MM.1S (cell line): ENCODE data around the gene ZPR1.

ENCODE experiments used
- DNase-seq: peaks from one replicate; pipeline ENCODE4 v3.0.0-alpha.2; 2015
- H2AFZ ChIP-seq: fragments of 300-600 bp; sonication (generic); 2 replicates; pipeline ENCODE4 v1.6.0; 2016; ENCODE audit warnings: antibody characterized with exemption, low read length
- H3F3A ChIP-seq: fragments of 300-600 bp; sonication (generic); 2 replicates; pipeline ENCODE4 v1.6.1; 2016; ENCODE audit warnings: mild to moderate bottlenecking, antibody characterized with exemption, low read length, moderate library complexity, mixed read lengths; ENCODE audit not compliant: insufficient read depth
- H3K27ac ChIP-seq: fragments of 300-600 bp; sonication (generic); 2 replicates; pipeline ENCODE4 v1.5.1; 2016; ENCODE audit warnings: mild to moderate bottlenecking, low read length
- H3K27me3 ChIP-seq: fragments of 300-600 bp; sonication (generic); replicated peaks from 2 replicates; pipeline ENCODE4 v1.6.0; 2016; ENCODE audit warnings: low read length; ENCODE audit not compliant: insufficient read depth
- H3K36me3 ChIP-seq: fragments of 300-600 bp; sonication (generic); replicated peaks from 2 replicates; pipeline ENCODE4 v1.6.1; 2016; ENCODE audit warnings: mild to moderate bottlenecking, low read length, mixed read lengths; ENCODE audit not compliant: insufficient read depth
- H3K4me1 ChIP-seq: fragments of 300-600 bp; sonication (generic); 2 replicates; pipeline ENCODE4 v1.6.1; 2016; ENCODE audit warnings: low read length, mixed read lengths
- H3K4me2 ChIP-seq: fragments of 300-600 bp; sonication (generic); 2 replicates; pipeline ENCODE4 v1.6.0; 2016; ENCODE audit warnings: low read depth, low read length
- H3K4me3 ChIP-seq: fragments of 300-600 bp; sonication (generic); 2 replicates; pipeline ENCODE4 v1.5.1; 2016; ENCODE audit warnings: low read length, mixed read lengths
- H3K79me2 ChIP-seq: fragments of 300-600 bp; sonication (generic); 2 replicates; pipeline ENCODE4 v1.6.1; 2016; ENCODE audit warnings: mixed run types, low read length, mixed read lengths
- H3K9ac ChIP-seq: fragments of 300-600 bp; sonication (generic); 2 replicates; pipeline ENCODE4 v1.6.1; 2016; ENCODE audit warnings: low read length, mixed read lengths
- H3K9me2 ChIP-seq: fragments of 300-600 bp; sonication (generic); replicated peaks from 2 replicates; pipeline ENCODE4 v1.6.1; 2016; ENCODE audit warnings: mild to moderate bottlenecking, low read length, mixed read lengths; ENCODE audit not compliant: insufficient read depth
- H3K9me3 ChIP-seq: fragments of 300-600 bp; sonication (generic); replicated peaks from 2 replicates; pipeline ENCODE4 v1.6.1; 2016; ENCODE audit warnings: mild to moderate bottlenecking, low read length, mixed read lengths; ENCODE audit not compliant: insufficient read depth
- H4K20me1 ChIP-seq: fragments of 300-600 bp; sonication (generic); 2 replicates; pipeline ENCODE4 v1.6.1; 2016; ENCODE audit warnings: mild to moderate bottlenecking, low read length, moderate library complexity, mixed read lengths; ENCODE audit not compliant: insufficient read depth
- CTCF ChIP-seq: fragments of 300-600 bp; sonication (generic); IDR thresholded peaks from 2 replicates; pipeline ENCODE4 v1.5.1; 2016; ENCODE audit warnings: antibody characterized with exemption, low read length, mixed read lengths
- EZH2 ChIP-seq: fragments of 300-600 bp; sonication (generic); optimal IDR thresholded peaks from 2 replicates; pipeline ENCODE3; 2017; ENCODE audit warnings: low read depth, mild to moderate bottlenecking, antibody characterized with exemption, low read length, mixed read lengths
- EZH2phosphoT487 ChIP-seq: fragments of 300-600 bp; sonication (generic); IDR thresholded peaks from 2 replicates; pipeline ENCODE4 v1.6.1; 2018; ENCODE audit warnings: antibody characterized with exemption, low read length

Gene ZPR1

GRCh38 chr11:116832350-116833290 is 44.8 kb upstream of the ZPR1 start:
- H3K36me3 ChIP-seq: no peaks in the 10 kb centered on the region
- 0 out of 2 replicates have a peak, but pooled peaks cover 3% of the 10 kb centered on the region for H3K4me1 ChIP-seq
- no peaks in the 10 kb centered on the region for H3K9me3 ChIP-seq
- H2AFZ ChIP-seq: no peak overlapping the region
- H3K79me2 ChIP-seq: no peaks in the 10 kb centered on the region
- TF ChIP-seq EZH2: no peak
- H3K9ac ChIP-seq: no peak overlapping the region
- no peaks in the 10 kb centered on the region for H3K9me2 ChIP-seq
- no peak overlapping the region for H3K27ac ChIP-seq
- no peak for DNase-seq
- H3K27me3 ChIP-seq: no peaks in the 10 kb centered on the region
- H3K4me3 ChIP-seq: no peak overlapping the region
- no peaks in the 10 kb centered on the region for H3F3A ChIP-seq
- no peak overlapping the region for H3K4me2 ChIP-seq
- H4K20me1 ChIP-seq: no peaks in the 10 kb centered on the region

GRCh38 chr11:116831790-116832349 is 44.0 kb upstream of the ZPR1 start:
- Histone ChIP-seq H3K9me2 (no peaks in the 10 kb centered on the region), H4K20me1 (no peaks in the 10 kb centered on the region), H3K36me3 (no peaks in the 10 kb centered on the region), H3F3A (no peaks in the 10 kb centered on the region), H3K4me1 (0 out of 2 replicates have a peak, but pooled peaks cover 3% of the 10 kb centered on the region), H3K9ac (no peak overlapping the region), H3K79me2 (no peaks in the 10 kb centered on the region), H3K9me3 (no peaks in the 10 kb centered on the region), H3K4me3 (no peak overlapping the region), H2AFZ (no peak overlapping the region), H3K27me3 (no peaks in the 10 kb centered on the region), H3K4me2 (no peak overlapping the region), H3K27ac (no peak overlapping the region)
- DNase-seq: no peak
- TF ChIP-seq EZH2phosphoT487 (no peak), EZH2 (no peak), CTCF (no peak)

GRCh38 chr11:116830184-116830912 is 42.5 kb upstream of the ZPR1 start:
- no peak for DNase-seq
- Histone ChIP-seq H3K27ac (no peak overlapping the region), H3K36me3 (no peaks in the 10 kb centered on the region)

GRCh38 chr11:116829525-116830183 is 41.8 kb upstream of the ZPR1 start, which contains the start of gene APOC3:
Gene APOC3, plus strand, starts transcription at chr11:116829907. Its CDS starts 676 bp downstream, at chr11:116830583.
- Histone ChIP-seq H4K20me1 (no peaks in the 10 kb centered on the region), H3K9me2 (no peaks in the 10 kb centered on the region), H3K4me3 (no peak within 1 kb of the TSS), H3K9me3 (no peaks in the 10 kb centered on the region), H3K4me1 (no peaks in the 10 kb centered on the region), H3K79me2 (no peaks in the 10 kb centered on the region), H3K36me3 (no peaks in the 10 kb centered on the region), H3K9ac (no peak within 1 kb of the TSS), H2AFZ (no peak within 1 kb of the TSS), H3K4me2 (no peak within 1 kb of the TSS), H3F3A (no peaks in the 10 kb centered on the region), H3K27ac (no peak within 1 kb of the TSS), H3K27me3 (no peaks in the 10 kb centered on the region)
- no peak for TF ChIP-seq EZH2phosphoT487
- no peak for TF ChIP-seq EZH2
- no peak for TF ChIP-seq CTCF
- no peak for DNase-seq

More at GRCh38 chr11:116830184-116830912, 42.5 kb upstream of the ZPR1 start:
- Histone ChIP-seq H3K9ac (no peak overlapping the region), H4K20me1 (no peaks in the 10 kb centered on the region), H3K9me2 (no peaks in the 10 kb centered on the region), H3K4me1 (no peaks in the 10 kb centered on the region), H2AFZ (no peak overlapping the region), H3K9me3 (no peaks in the 10 kb centered on the region), H3K27me3 (no peaks in the 10 kb centered on the region), H3F3A (no peaks in the 10 kb centered on the region), H3K79me2 (no peaks in the 10 kb centered on the region), H3K4me3 (no peak overlapping the region), H3K4me2 (no peak overlapping the region)
- TF ChIP-seq EZH2 (no peak), EZH2phosphoT487 (no peak)
